ENCODE measurements around the gene ATXN1. TPM values are rescaled to one million over a fixed set of nuclear protein-coding genes. Genes with fewer than 3 reads are reported as not detected.

The ATXN1 gene
- total RNA-seq, 1 donor from 2014 or later: 3.9 TPM

DNA sequence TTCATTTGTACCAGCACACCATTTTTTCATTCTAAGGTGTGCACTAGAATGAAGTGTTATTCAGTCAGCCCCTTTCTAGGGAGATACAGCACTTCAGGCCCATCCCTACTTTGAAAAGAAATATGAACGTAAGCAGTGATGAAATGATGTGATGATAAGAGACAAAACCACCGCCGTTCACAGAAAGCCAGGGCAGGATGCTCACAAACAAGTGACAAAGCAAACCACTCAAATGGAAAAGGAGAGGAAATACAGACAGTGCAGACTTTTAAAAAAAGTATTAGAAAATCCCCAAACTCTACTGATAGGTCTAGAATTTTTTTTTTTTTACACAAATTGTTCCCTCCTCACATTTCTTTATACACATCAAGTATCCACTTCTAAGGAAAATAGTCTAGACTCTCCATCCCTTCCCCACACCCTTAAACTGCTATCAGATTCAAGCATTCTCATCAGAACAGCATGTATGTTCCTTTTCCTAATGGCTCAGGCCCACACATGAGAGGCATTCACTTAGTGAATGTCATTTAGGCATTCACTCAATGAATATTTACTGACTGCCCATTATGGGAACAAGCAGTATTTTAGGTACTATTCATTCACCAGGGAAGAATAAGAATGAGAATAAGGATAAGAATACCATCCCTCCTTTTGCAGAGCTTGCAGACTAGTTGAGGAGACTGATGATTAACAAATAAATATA lies 279.4 kb downstream of the ATXN1 start:
- Mint-ChIP-seq H3K4me3 (no peak overlapping the region), H3K36me3 (ENCODE audit: low read depth) (no peaks in the 10 kb centered on the region), H3K27ac (ENCODE audit: unreplicated experiment) (no peak overlapping the region), H3K4me1 (no peaks in the 10 kb centered on the region), H3K9me3 (peaks cover 4% of the 10 kb centered on the region), H3K27me3 (ENCODE audit: low read depth) (no peaks in the 10 kb centered on the region)
- TF ChIP-seq, protein P1, sequence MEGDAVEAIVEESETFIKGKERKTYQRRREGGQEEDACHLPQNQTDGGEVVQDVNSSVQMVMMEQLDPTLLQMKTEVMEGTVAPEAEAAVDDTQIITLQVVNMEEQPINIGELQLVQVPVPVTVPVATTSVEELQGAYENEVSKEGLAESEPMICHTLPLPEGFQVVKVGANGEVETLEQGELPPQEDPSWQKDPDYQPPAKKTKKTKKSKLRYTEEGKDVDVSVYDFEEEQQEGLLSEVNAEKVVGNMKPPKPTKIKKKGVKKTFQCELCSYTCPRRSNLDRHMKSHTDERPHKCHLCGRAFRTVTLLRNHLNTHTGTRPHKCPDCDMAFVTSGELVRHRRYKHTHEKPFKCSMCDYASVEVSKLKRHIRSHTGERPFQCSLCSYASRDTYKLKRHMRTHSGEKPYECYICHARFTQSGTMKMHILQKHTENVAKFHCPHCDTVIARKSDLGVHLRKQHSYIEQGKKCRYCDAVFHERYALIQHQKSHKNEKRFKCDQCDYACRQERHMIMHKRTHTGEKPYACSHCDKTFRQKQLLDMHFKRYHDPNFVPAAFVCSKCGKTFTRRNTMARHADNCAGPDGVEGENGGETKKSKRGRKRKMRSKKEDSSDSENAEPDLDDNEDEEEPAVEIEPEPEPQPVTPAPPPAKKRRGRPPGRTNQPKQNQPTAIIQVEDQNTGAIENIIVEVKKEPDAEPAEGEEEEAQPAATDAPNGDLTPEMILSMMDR (conservative IDR thresholded peaks at IDR 0.05): no peak
- DNase-seq (ENCODE audit: low read depth, low spot score): no peak

DNA sequence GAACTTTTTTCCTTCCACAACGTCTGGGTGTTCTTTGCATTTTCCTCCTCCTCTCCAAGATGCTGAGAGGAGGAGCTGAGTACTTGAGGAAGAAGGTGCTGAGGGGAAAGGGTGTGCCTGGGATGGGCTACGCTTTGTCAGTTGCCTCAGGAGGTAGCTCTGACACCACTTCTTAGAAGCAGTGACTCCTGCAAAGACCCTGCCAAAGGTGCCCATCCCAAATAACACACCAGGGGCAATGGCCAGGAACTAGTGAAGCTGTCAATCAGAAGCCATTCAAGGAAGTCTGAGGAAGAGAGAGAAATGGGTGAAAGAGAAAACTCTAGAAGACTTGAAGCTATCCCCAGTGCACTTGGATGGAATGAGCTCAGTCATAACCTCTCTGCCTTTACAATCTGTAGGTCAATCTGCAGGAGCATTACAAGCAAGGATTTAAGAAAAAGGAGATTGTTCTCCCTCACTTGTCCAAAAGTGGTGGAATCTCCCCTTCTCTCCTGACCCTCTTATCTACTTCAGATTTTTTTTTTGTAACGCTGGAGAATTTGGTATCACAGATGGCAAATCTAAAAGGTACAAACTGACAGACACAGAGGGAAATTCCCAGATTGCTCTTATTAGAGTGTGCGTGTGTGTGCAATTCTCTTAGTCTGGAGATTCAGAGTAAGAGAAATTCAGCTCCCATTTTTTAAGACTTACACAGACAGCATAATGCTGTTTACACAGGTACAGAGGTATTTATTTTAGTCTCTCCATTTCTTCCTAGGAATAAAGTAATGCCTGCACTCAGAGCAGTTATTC lies 280.3 kb downstream of the ATXN1 start:
- Mint-ChIP-seq H3K36me3 (ENCODE audit: low read depth) (no peaks in the 10 kb centered on the region), H3K27ac (ENCODE audit: unreplicated experiment) (no peak overlapping the region), H3K4me1 (no peaks in the 10 kb centered on the region), H3K4me3 (no peak overlapping the region), H3K27me3 (ENCODE audit: low read depth) (no peaks in the 10 kb centered on the region), H3K9me3 (peaks cover 7% of the 10 kb centered on the region)
- TF ChIP-seq, protein P1 (conservative IDR thresholded peaks at IDR 0.05): no peak
- no peak for DNase-seq (ENCODE audit: low read depth, low spot score)

DNA sequence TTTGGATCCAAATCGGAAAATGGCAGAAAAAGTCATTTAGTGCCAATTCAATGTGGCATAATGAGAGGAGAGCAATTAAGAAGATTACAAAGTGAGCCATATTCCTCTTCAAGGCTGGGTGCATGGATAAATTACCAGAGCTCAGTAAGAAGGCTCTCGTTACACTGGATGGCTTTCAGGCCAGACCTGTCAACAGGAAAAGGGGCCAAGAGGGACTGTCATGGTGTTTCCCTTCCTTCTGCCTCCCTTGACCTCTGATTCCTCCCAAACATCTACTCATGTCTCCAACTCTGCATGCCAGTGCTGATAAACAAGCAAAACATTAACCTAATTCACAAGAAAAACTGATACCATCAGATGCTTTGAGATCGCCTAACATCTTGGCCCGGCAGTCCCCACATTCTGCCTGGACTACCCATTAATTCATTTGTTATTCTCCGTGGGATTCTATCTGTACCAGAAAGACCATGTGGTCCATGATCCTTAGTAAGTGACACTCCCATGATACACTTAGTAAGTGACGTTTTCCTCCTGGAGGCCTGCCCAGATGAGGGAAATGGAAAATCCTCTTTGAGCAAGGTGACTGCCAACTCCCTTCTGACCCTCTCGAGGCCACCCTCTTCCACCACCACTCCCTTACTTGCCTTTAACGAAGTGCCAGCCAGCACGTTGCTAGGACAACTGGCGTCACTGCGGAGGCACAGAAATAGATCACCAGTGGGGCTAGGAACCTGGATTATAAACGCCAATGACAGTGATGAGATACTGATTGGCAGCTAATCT lies 283.7 kb downstream of the ATXN1 start:
- TF ChIP-seq, protein P1 (conservative IDR thresholded peaks at IDR 0.05): no peak
- H3K9me3 Mint-ChIP-seq: peaks cover 7% of the 10 kb centered on the region

DNA sequence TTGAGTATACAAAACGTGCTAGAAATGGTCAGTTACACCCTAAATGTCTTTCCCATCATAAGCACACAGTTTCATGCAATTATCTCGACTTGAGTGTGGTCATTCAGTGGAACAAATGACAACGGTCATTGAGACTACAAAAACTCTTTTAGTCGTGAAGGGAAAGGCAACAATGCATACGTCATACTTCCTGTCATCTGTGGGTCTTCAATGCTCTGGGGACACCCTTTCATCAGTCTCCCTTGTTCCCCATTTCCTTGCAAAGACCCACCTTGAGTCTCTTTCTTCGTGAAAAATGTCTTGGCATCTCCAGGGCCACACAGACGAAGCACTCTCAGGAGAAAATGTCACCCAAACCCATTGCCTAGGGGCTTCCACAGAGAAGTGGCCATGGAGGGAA lies 284.4 kb downstream of the ATXN1 start:
- H3K36me3 Mint-ChIP-seq (ENCODE audit: low read depth): no peaks in the 10 kb centered on the region
- no peak overlapping the region for H3K27ac Mint-ChIP-seq (ENCODE audit: unreplicated experiment)
- H3K4me1 Mint-ChIP-seq: no peaks in the 10 kb centered on the region
- H3K4me3 Mint-ChIP-seq: no peak overlapping the region
- no peaks in the 10 kb centered on the region for H3K27me3 Mint-ChIP-seq (ENCODE audit: low read depth)
- peaks cover 7% of the 10 kb centered on the region for H3K9me3 Mint-ChIP-seq
- TF ChIP-seq, protein P1 (conservative IDR thresholded peaks at IDR 0.05): no peak
- no peak for DNase-seq (ENCODE audit: low read depth, low spot score)

More for the DNA sequence above, 283.7 kb downstream of the ATXN1 start:
- no peaks in the 10 kb centered on the region for H3K27me3 Mint-ChIP-seq (ENCODE audit: low read depth)
- H3K27ac Mint-ChIP-seq (ENCODE audit: unreplicated experiment): no peak overlapping the region
- no peaks in the 10 kb centered on the region for H3K4me1 Mint-ChIP-seq
- H3K36me3 Mint-ChIP-seq (ENCODE audit: low read depth): no peaks in the 10 kb centered on the region
- no peak overlapping the region for H3K4me3 Mint-ChIP-seq
- DNase-seq (ENCODE audit: low read depth, low spot score): no peak

DNA sequence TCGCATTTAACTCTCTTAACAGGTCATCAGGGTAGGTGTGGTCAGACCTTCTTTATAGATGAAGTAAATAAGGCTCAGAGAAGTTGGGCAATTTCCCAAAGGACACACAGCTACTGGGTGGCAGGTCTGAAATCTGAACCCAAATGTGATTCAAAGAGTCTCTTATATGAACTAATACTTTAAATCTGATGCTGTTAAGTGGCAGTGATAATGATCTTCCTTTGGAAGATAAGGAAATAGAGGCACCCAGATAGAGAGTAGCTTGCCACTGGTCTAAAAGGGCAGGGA lies 285.8 kb downstream of the ATXN1 start:
- Mint-ChIP-seq H3K4me3 (no peak overlapping the region), H3K36me3 (ENCODE audit: low read depth) (no peaks in the 10 kb centered on the region), H3K27me3 (ENCODE audit: low read depth) (no peaks in the 10 kb centered on the region), H3K27ac (ENCODE audit: unreplicated experiment) (no peak overlapping the region), H3K4me1 (no peaks in the 10 kb centered on the region), H3K9me3 (peaks cover 7% of the 10 kb centered on the region)
- TF ChIP-seq, protein P1 (conservative IDR thresholded peaks at IDR 0.05): no peak
- no peak for DNase-seq (ENCODE audit: low read depth, low spot score)
